Tibial nerve (tissue), 4 donors: ENCODE measurements around the gene RCCD1. TPM values are rescaled to one million over a fixed set of nuclear protein-coding genes. Genes with fewer than 3 reads are reported as not detected.

ENCODE experiments used
- DNase-seq, 2 donors: peaks; one replicate each; pipeline ENCODE4 v3.0.0-alpha.2; 2019; ENCODE audit warnings: low spot score in 2 of 2
- H3K27ac ChIP-seq, 4 donors: fragments of 200-600 bp; sonication (generic) in 3 of 4; one replicate each; pipeline ENCODE4 v1.5.1; 2017 to 2019; ENCODE audit warnings: mild to moderate bottlenecking in 1 of 4
- H3K27me3 ChIP-seq, 2 donors: fragments of 200-600 bp; sonication (generic) in 1 of 2; one replicate each; pipeline versions ENCODE4 v1.5.1 to v1.6.0; 2017 to 2019
- H3K36me3 ChIP-seq, 3 donors: fragments of 200-600 bp; sonication (generic); one replicate each; pipeline ENCODE4 v1.5.1; 2018 to 2019
- H3K4me1 ChIP-seq, 4 donors: fragments of 200-600 bp; sonication (generic) in 3 of 4; one replicate each; pipeline ENCODE4 v1.5.1; 2017 to 2019
- H3K4me3 ChIP-seq, 4 donors: fragments of 200-600 bp; sonication (generic) in 3 of 4; one replicate each; pipeline ENCODE4 v1.5.1; 2017 to 2019; ENCODE audit warnings: mild to moderate bottlenecking in 1 of 4, moderate library complexity in 1 of 4
- H3K9me3 ChIP-seq, 4 donors: fragments of 200-600 bp; sonication (generic) in 3 of 4; one replicate each; pipeline ENCODE4 v1.5.1; 2017 to 2019
- CTCF ChIP-seq, 5 experiments: fragments of 200-600 bp in 3 of 5; fragments of 450-650 bp in 2 of 5; sonication (generic) in 3 of 5; IDR thresholded peaks; one replicate each; pipeline ENCODE4 v1.5.1; 2016 to 2019; ENCODE audit warnings: antibody characterized with exemption in 5 of 5, mild to moderate bottlenecking in 3 of 5, moderate library complexity in 2 of 5
- EP300 ChIP-seq, 2 donors: sonication (generic); formaldehyde crosslinking; IDR thresholded peaks; one replicate each; pipeline ENCODE4 v1.6.1; 2017; ENCODE audit warnings: antibody characterized with exemption in 2 of 2, mild to moderate bottlenecking in 1 of 2
- POLR2A ChIP-seq, 2 donors: fragments of 450-650 bp; IDR thresholded peaks; one replicate each; pipeline ENCODE4 v1.6.1; 2017; ENCODE audit warnings: antibody characterized with exemption in 2 of 2, mild to moderate bottlenecking in 2 of 2, moderate library complexity in 2 of 2
- WGBS, 2 donors: methylation state at CpG; one replicate each; pipeline ENCODE4 v1.1.5; 2018; 5-methylcytosine and 5-hydroxymethylcytosine counted together
- total RNA-seq, 4 donors: library from RNA; depleted of rRNA; stranded (reverse); fragments of >200 nt; gene quantifications; one replicate each; pipeline ENCODE4 v1.1.0, GENCODE V29; 2016

The RCCD1 gene
- total RNA-seq, 4 donors from 2014 or later: 8.7 to 15.9 (median 12.5) TPM

- no peak overlapping the region for H3K4me3 ChIP-seq
- no peaks in the 10 kb centered on the region for H3K27me3 ChIP-seq
- H3K9me3 ChIP-seq: no peaks in the 10 kb centered on the region
- DNase-seq: no peak
- WGBS, 2 donors: 82 to 91% methylated on average over 6 of the region's 6 CpGs
- H3K27ac ChIP-seq: no peak overlapping the region
- H3K36me3 ChIP-seq: peaks cover 0 to 55% (median 0%) of the 10 kb centered on the region in 3 donors
- TF ChIP-seq CTCF (IDR thresholded peaks at IDR 0.05) (no peak), POLR2A (IDR thresholded peaks at IDR 0.05) (no peak), EP300 (IDR thresholded peaks at IDR 0.05) (no peak)
- no peaks in the 10 kb centered on the region for H3K4me1 ChIP-seq
Observed at GRCh38 chr15:90981681-90982080, 27.0 kb downstream of the RCCD1 start.

GRCh38 chr15:90982135-90982534, 27.5 kb downstream of the RCCD1 start:
- Histone ChIP-seq H3K9me3 (no peaks in the 10 kb centered on the region), H3K4me1 (no peaks in the 10 kb centered on the region), H3K27ac (no peak overlapping the region), H3K36me3 (peaks cover 0 to 55% (median 0%) of the 10 kb centered on the region in 3 donors), H3K4me3 (no peak overlapping the region), H3K27me3 (no peaks in the 10 kb centered on the region)
- DNase-seq: no peak
- TF ChIP-seq CTCF (IDR thresholded peaks at IDR 0.05) (no peak), POLR2A (IDR thresholded peaks at IDR 0.05) (no peak), EP300 (IDR thresholded peaks at IDR 0.05) (no peak)
- 92 to 93% methylated on average over 5 of the region's 5 CpGs for WGBS, 2 donors

- Histone ChIP-seq H3K4me3 (no peak overlapping the region), H3K4me1 (no peaks in the 10 kb centered on the region), H3K27ac (no peak overlapping the region), H3K36me3 (peaks cover 0 to 24% (median 0%) of the 10 kb centered on the region in 3 donors), H3K9me3 (no peaks in the 10 kb centered on the region), H3K27me3 (no peaks in the 10 kb centered on the region)
- DNase-seq: no peak
- no peak for TF ChIP-seq EP300 (IDR thresholded peaks at IDR 0.05)
- TF ChIP-seq POLR2A (IDR thresholded peaks at IDR 0.05): no peak
- TF ChIP-seq CTCF (IDR thresholded peaks at IDR 0.05): no peak
- WGBS, 2 donors: 81% methylated on average over 11 of the region's 11 CpGs
Observed at GRCh38 chr15:90986790-90987507, 32.3 kb downstream of the RCCD1 start.

GRCh38 chr15:90987561-90988141, 33.0 kb downstream of the RCCD1 start:
- no peak for TF ChIP-seq CTCF (IDR thresholded peaks at IDR 0.05)
- TF ChIP-seq EP300 (IDR thresholded peaks at IDR 0.05): no peak
- TF ChIP-seq POLR2A (IDR thresholded peaks at IDR 0.05): no peak
- Histone ChIP-seq H3K27me3 (no peaks in the 10 kb centered on the region), H3K9me3 (no peaks in the 10 kb centered on the region), H3K36me3 (peaks cover 0 to 18% (median 0%) of the 10 kb centered on the region in 3 donors), H3K4me1 (no peaks in the 10 kb centered on the region), H3K4me3 (no peak overlapping the region), H3K27ac (no peak overlapping the region)
- WGBS, 2 donors: 55 to 57% methylated on average over 7 of the region's 7 CpGs
- DNase-seq: no peak

GRCh38 chr15:90988296-90988695, 33.6 kb downstream of the RCCD1 start:
- peaks cover 0 to 3% (median 0%) of the 10 kb centered on the region in 4 donors for H3K4me1 ChIP-seq
- H3K9me3 ChIP-seq: no peaks in the 10 kb centered on the region
- WGBS, 2 donors: 40 to 52% methylated on average over 6 of the region's 6 CpGs
- H3K27me3 ChIP-seq: no peaks in the 10 kb centered on the region
- peaks cover 0 to 12% (median 0%) of the 10 kb centered on the region in 3 donors for H3K36me3 ChIP-seq
- TF ChIP-seq CTCF (IDR thresholded peaks at IDR 0.05) (no peak), EP300 (IDR thresholded peaks at IDR 0.05) (no peak), POLR2A (IDR thresholded peaks at IDR 0.05) (no peak)
- no peak overlapping the region for H3K4me3 ChIP-seq
- DNase-seq: no peak
- no peak overlapping the region for H3K27ac ChIP-seq
